Measurements from ENCODE around the gene TMEM11.
A peak's percentile ranks its signal among the peaks of the same experiment; 100 is the strongest.

TMEM11 gene

GRCh38 chr17:21214015-21214776, at the start of gene TMEM11:
TMEM11 (minus strand) TSS chr17:21214161; CDS start chr17:21214152, 9 bp downstream.
- DNase-seq, result peak; percentile 45

DNA sequence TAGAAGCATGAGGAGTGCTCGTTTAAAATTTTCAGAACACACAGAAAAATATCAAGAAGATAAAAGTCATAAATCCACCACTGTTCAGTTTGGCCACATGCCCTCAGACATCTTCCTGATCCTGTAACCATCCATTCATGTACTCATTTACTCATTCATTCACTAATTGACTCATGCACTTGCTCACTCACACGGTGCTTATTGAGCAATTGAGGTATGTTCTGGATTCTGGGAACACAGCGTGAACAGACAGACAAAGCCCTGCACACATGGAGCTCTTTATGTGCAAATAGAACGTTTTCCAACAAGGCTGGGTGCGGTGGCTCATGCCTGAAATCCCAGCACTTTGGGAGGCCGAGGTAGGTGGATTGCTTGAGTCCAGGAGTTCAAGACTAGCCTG, 49.4 kb upstream of the TMEM11 start:
- no peak for DNase-seq

DNA sequence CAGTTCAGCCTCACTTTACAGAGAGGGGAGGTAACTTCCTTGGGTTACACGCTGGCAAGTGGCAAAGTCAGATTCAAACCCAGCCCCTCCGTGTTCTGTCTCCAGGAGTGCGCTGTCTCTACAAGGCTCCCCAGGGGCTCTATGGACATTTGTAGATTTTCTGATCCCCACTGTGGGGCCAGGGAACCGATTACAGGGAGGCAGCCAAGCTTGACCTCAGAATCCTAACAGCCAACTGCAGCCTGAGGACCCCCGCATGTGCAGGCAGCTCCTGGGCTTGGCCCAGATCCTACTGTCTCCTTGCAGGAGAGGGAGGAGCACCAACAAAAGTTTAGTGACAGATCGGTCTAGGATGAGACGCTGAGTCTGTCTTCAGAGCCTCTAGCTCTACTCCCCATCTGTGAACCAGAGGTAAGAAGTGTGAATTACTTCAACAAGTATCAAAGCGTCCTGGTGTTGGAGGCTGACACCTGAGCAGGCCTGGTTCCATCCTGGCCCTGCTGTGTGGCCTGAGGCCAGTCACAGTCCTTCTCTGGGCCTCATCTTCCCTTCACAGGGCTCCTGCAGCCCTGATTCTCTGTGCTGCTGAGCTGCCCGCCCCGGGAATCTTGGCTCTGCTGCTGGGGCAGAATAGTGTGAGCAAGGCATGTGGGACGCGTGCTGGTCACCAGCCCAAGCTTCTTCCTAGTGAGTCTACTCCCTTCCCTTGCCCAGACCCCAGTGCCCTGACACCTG, 48.5 kb upstream of the TMEM11 start:
- no peak for DNase-seq

DNA sequence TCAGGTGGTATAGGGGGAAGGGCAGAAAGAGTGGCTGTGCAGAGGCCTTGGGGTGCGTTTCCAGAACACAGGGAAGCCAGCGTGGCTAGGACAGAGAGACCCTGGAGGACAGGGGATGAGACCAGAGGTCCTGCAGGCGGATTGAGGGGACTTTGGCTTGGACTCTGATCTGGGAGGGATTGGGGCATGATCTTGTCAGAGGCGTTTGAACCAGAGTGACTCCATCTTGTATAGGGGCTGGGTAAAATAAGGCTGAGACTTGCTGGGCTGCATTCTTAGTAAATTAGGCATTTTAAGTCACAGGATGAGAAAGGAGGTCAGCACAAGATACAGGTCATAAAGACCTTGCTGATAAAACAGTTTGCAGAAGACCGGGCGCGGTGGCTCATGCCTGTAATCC, 44.6 kb upstream of the TMEM11 start:
- no peak for DNase-seq

DNA sequence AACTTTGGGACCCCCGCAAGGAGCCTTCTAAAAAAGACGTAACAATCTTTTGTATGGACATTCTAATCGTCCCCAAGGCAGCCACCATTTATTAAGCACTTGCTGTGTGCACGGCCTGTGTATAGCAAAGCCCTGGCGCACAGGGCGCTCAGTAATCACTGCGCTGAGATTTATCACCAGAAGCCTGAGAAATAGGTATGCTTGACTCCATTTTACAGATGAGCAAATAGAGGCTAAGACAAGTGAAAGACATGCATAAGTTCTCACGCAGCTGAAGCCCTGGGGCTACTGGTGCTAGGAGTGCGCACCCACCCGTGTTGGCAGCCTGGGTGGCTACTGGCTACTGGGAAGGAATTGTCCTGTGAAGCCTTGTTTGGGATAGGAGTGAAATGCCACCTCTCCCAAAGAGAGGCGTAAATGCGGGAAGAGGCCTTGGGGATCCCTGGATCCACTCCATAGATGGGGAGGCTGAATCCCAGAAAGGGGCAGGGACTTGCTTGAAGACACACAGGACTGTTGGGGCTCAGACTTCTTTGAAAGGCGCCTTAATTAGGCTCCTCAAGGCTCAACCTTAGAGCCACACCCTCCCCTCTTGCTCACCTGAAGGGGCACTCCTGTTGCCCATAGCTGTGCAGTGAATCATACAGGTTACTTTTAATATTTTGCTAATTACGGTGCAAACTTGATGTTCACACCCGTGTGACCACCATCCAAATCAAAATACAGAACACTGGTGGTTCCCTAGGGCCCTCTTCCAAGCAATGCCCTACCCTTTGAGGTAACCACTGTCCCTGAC, 39.9 kb upstream of the TMEM11 start:
- no peak for DNase-seq

DNA sequence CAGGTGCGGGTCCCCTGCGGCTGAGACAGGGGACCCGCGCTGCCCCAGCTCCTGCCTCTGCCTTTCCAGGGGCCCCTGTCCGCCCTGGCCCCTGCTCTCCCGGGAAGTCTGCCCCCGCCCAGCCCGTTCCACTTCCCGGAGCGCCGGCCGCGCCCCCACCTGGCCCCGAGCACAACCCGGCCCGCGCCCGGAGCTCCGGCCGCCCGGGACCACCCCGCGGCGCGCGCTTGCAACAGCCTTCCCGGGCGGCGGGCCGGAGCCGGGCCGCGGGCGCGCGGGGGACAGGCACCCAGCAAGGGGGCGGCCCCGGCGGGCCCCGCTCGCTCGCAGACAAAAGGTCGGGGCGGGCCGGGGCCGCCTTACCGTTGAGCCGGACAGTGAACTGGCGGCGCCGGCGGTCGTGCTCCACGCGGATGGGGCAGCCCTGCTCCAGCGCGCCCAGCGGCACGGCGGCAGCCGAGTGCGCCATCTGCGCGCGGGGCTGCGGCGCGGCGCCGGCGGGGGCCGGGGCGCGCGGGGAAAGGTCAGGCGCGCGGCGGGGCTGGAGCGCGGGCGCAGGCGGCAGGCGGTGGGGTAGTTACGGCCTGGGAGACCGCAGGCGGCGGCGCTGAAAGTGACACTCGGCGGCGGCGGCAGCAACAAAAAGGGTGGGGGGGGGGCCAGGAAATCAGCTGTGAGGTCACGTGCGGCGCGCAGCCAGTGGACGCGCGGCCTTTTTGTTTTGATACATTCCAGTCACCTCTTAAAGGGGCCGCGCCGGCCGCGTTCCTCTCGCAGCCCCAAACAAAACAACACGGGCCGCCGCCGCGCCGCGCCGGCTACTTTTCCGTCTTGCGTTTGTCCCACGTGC, 39.1 kb upstream of the TMEM11 start, which contains the start of gene NATD1:
NATD1 (minus strand) TSS at position 615 of the 850 bp plus-strand sequence; CDS start at position 469, 146 bp downstream.
- DNase-seq, result no peak

GRCh38 chr17:21252289-21252795, 38.4 kb upstream of the TMEM11 start:
- no peak for DNase-seq

DNA sequence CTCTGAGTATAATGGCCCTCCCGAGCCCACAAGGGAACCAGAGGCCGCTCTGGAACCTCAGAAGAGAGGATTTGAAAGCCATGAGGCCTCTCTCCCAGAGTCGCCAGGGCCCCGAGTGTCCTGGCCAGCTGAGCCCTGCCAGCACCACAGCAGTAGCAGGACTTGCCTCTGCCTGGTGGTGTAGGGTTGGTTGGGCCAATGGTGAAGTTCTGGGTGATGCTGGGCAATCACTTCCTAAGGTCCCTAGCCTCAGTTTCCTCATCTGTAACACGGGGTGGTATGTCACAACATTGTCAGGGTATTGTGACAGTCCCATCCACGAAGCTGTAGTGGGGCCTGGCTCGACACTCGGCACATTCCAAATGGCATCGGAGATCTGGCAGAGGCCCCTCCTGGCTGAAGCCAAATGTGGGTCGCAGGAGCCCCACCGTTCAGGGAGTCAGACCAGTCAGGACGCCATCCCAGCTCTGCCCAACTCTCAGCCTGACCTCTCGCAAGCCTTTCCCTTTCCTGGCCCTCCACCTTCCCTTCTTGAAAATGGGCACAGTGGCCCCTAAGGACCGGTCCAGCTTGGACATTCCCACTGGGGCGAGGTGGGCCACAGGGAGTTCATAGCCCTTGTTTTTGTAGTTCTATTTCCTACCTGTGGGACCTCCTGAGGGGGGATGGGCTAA, 37.5 kb upstream of the TMEM11 start:
- no peak for DNase-seq

DNA sequence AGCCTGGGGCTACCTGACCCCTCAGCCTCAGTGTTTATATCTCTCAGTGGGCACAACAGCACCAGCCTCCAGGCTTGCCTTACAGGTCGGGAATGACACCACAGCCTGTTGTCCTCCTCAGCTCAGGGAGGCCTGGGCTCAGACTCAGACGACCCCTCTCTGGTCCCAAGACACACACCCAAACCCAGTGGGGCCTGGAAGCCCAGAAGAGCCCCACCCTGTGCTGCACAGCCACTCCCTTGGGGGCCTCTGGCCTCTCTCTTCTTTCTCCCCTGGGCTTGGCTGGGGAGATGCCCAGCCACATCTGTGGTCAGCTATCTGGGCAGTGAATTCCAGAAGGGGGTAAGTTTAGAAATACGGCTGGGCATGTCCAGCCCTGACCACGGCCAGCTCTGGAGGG, 36.9 kb upstream of the TMEM11 start:
- no peak for DNase-seq

- no peak for DNase-seq
Measured at GRCh38 chr17:21249920-21250703, 36.2 kb upstream of the TMEM11 start.

DNA sequence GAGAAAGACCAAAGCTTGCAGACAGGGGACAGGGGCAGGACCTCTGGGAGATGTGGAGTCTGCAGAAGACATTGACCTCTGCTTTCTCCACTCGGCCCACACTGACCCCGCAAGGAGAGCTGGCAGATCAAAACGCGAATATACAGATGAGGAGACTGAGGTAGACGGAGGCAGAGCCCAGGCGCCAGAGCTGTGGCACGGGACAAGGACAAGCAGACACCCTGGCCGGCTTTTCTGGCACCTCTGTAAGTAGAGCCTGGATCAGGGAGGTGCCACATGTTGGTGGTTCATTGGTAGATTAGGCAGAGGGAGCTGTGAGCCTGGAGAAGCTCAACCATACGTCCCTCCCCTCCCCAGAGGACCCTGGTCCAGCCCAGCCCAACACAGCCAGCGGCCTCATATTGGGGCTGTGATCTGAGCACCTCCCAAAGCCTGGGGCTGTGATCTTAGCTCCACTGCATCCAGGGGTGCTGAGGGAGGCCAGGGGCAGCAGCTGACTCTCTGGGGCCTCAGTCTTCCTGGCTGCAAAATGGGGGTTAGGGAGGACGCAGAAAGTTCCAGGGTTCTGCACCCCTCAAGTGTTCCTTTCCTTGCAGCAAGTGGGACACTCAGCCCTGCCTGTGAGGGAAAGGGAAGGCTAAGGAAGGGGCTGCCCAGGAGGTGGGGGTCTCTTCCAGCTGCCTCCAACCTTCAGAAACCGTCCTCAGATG, 35.3 kb upstream of the TMEM11 start:
- DNase-seq, result no peak

- no peak for DNase-seq
Measured at GRCh38 chr17:21248500-21248899, 34.5 kb upstream of the TMEM11 start.

GRCh38 chr17:21247552-21248258, 33.7 kb upstream of the TMEM11 start:
- DNase-seq, result no peak

DNA sequence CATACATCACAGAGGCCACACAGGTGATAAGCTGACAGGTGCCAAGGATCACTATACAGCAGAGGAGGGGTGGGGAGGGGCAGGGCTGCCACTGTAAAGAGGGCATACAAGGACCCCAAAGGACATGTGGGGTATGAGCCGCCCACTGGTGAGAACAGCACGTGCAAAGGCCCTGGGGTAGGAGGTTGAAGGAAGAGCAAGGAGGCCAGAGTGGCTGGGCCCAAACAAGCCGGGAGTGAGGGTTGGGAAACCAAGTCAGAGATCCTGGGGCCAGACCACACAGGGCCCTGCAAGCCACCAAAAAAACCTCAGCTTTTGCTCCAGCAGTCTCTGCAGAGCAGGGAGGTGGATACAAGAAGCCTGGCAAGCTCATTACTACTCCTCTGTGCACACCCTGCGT, 32.7 kb upstream of the TMEM11 start:
- no peak for DNase-seq

DNA sequence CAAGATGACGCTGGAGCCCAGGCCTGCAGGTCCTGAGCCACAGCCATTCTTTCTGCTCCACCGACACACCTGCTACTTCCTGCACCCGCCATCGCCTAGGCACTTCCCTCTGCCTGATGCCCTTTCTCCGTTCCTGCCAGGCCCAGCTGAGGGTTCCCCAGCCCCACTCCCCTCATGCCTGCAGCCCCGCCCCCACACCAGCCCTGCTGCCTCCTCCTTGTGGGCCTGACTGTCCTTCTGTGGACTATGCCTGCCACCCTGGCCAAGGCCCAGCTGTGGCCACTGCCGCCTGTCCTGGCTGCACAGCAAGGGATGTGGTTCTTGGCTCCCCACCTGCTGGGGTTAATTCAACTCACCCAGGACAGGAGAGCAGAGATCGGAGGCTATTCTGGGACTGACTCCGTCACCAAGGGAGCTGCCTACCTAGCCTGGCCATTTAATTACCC, 31.7 kb upstream of the TMEM11 start:
- no peak for DNase-seq

DNA sequence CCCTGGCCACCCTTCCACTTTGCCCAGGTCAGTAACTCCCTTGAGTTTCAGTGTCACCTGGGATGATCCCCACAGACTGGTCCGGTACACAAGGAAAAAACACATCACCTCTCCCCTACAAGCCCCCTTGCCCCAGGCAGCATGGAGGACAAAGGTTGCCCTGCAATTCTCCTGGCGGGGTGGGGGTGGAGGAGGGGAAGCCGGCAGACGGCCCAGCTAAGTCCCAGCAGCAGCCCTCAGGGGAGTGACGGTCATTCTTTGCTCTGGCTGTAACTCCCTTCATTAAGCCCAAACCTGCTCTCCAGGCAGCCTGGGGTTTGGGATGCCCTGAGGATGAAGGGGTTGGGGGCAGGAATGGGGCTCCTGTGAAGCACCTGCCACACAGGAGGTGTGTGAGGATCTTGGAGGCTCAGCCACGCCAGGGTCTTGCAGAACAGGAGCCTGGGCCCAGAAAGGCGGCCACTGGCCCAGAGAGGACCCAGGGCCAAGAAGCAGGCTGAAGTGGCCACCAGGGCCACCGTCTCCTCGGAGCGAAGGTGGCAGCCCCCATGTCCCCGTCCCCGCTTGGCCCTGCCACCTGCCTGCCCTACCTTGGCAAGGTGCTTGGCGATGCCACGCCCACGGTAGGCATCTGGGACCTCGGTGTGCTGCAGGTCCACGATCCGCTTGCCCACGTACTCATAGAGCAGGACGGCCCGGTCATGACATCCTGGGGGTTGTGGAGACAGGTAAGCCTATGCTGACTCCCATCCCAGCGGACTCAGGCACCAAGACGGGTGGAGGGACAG, 29.7 kb upstream of the TMEM11 start:
- DNase-seq, result no peak

GRCh38 chr17:21242780-21243515, 29.0 kb upstream of the TMEM11 start:
- DNase-seq, result no peak
